Fibroblast of pulmonary artery (primary cell): Measurements from ENCODE around the gene CTIF.

Source experiments
- DNase-seq: peaks from one replicate; pipeline ENCODE4 v3.0.0-alpha.2; 2010; ENCODE audit warnings: low read depth
- H3K4me3 ChIP-seq: replicated peaks from 2 replicates; pipeline ENCODE4 v1.5.1; 2011; ENCODE audit warnings: low read depth, mild to moderate bottlenecking, control low read depth, low read length, moderate library complexity
- TF ChIP-seq, protein P1 (sequence below): IDR thresholded peaks from 2 replicates; pipeline ENCODE4 v1.5.1; 2011; ENCODE audit warnings: mild to moderate bottlenecking, control low read depth, low read length, inconsistent platforms; ENCODE audit errors: missing control alignments

CTIF gene

GRCh38 chr18:48674758-48675351 is 136.0 kb downstream of the CTIF start:
- TF ChIP-seq, protein P1, sequence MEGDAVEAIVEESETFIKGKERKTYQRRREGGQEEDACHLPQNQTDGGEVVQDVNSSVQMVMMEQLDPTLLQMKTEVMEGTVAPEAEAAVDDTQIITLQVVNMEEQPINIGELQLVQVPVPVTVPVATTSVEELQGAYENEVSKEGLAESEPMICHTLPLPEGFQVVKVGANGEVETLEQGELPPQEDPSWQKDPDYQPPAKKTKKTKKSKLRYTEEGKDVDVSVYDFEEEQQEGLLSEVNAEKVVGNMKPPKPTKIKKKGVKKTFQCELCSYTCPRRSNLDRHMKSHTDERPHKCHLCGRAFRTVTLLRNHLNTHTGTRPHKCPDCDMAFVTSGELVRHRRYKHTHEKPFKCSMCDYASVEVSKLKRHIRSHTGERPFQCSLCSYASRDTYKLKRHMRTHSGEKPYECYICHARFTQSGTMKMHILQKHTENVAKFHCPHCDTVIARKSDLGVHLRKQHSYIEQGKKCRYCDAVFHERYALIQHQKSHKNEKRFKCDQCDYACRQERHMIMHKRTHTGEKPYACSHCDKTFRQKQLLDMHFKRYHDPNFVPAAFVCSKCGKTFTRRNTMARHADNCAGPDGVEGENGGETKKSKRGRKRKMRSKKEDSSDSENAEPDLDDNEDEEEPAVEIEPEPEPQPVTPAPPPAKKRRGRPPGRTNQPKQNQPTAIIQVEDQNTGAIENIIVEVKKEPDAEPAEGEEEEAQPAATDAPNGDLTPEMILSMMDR: no peak
- DNase-seq: no peak
- H3K4me3 ChIP-seq: no peak overlapping the region

DNA sequence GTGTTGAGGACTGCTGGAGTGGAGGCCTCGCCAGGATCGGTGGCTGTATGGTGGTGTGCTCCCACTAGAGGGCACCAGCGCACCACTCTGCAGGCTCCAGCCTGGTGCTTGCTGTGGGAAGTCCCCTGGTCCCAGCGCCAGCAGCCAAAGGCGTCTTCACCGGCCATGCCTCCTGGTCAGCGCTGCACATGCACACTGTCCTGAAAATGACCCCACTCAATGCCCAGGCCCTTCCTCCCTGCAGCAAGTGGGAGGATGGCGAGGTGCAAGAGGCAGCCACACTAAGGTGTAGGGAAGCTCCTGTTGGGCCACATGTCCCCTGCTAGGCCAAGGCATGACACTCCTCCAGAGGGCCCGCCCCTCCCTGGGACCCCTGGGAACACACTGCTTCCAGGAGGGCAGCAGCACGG is 136.5 kb downstream of the CTIF start:
- H3K4me3 ChIP-seq: no peak overlapping the region
- TF ChIP-seq, protein P1: peak; percentile 90
- DNase-seq: peak; percentile 91

GRCh38 chr18:48675912-48676311 is 137.1 kb downstream of the CTIF start:
- TF ChIP-seq, protein P1: no peak
- H3K4me3 ChIP-seq: no peak overlapping the region
- no peak for DNase-seq

DNA sequence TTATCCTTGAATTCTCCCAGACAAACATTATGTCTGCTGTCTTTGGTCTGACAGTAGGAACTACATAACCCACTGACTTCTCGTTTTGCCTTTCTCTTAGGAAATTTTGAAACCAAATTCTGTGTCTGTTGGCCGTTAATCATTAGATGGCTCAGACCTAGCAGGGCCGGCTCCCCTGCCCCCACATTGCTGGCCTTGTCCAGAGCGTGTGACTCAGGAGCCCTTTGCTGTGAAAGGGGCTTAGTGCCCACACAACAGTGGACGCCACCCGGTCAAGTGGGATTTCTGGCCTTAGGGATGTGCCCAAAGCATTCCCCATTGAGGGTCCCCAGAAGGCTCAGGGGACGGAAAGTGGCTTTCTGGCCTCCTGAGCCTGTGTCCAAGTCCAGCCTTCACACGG is 137.5 kb downstream of the CTIF start:
- DNase-seq: no peak
- TF ChIP-seq, protein P1: no peak
- no peak overlapping the region for H3K4me3 ChIP-seq

DNA sequence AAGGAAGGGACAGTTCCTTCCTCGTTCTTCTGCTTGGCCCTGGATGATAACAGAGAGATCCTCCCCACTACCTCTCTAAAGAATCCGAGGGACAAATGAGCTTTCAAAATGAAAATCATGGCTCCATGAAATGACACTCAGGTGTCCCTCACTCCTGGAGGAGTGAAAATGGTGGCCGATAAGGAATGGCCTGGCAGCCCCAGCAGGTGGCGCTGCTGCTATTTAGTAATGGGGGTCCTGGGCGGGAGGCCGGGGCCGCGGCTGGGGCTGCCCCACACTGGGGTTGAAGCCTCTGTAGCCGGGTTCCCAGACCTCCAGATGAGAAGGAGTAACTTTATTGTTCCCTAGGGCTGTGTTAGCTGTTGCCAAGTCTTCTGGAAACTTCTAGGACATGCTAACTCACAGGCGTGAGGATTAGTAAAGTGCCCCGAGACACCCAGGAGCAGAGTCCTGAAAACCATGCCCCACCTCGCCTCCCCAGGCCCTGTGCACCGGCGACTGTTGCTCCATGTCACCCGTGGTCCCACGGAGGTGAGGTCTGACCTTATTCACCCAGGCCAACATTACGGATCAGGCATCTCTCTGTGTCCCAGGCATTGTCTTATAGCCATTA is 138.0 kb downstream of the CTIF start:
- DNase-seq: peak; percentile 61
- TF ChIP-seq, protein P1: peak; percentile 73
- no peak overlapping the region for H3K4me3 ChIP-seq

DNA sequence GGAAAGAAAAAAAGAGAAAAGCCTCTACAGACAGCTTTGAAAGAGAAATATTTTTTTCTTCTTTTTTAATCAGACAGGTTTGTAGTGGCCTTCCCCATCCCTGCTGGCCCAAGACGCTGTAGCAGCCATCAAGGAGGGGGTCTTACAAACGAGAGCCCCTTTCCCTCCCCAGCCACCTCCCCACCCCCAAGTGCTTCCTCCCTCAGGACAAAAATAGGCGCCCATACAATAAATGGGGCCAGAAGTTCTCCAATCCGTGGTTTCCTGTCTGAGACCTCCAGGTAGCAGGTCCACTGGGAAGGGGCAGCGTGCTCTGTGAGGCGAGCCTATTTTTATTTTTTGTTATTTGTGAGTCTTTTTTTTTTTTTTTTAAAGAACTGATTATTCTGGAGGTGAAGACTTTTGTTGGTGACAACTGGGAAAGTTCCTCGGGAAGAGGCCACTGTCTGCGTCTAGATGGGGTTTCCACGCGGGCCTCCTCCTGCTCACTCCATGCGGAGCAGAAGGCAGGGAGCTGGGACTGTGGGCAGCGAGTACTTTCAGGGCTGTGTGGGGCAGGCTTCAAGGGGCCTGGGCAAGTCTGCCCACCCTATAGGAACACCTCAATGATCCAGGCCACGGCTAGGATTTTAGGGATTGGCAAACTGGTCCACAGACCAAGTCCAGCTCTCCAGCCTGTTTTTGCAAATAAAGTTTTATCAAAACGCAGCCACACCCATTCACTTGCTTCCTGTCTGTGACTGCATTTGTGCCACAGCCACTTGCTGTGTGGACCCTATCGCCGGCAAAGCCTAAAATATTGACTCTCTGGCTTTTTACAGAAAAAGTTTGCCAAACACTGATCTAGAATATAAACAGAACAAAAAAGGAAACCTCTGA is 139.6 kb downstream of the CTIF start:
- DNase-seq: no peak
- no peak overlapping the region for H3K4me3 ChIP-seq
- TF ChIP-seq, protein P1: no peak
